NCI-H1417 (cell line): ENCODE data around the gene MGAT5B.
A peak's percentile ranks its signal among the peaks of the same experiment; 100 is the strongest.
"Not testable (repeated sequence)": the region's sequence is repeated elsewhere in the genome, so short reads cannot be mapped to it uniquely, and the experiment has no call there.

Experiments
- DNase-seq, 3 experiments: peaks; one replicate each; lab custom pipeline; 2025; lab: John Stamatoyannopoulos, UW

MGAT5B gene

GRCh38 chr17:76868176-76868668, at the start of gene MGAT5B:
Gene MGAT5B (plus strand): TSS chr17:76868404. CDS start chr17:76869030, 626 bp downstream.
- DNase-seq, result peak; percentile 87 to 90 (median 88)

GRCh38 chr17:76820039-76820438, 48.2 kb upstream of the MGAT5B start:
- DNase-seq, result peak; percentile 3 to 93 (median 85)

GRCh38 chr17:76820561-76820960, 47.6 kb upstream of the MGAT5B start:
- peak in 2 of 3 experiments; percentile 75 to 88 for DNase-seq

GRCh38 chr17:76822184-76822778, 45.9 kb upstream of the MGAT5B start:
- no peak for DNase-seq

- no peak for DNase-seq
Observed at GRCh38 chr17:76824093-76824492, 44.1 kb upstream of the MGAT5B start.

- DNase-seq, result no peak
Observed at GRCh38 chr17:76826330-76827068, 41.7 kb upstream of the MGAT5B start.

GRCh38 chr17:76827736-76828135, 40.5 kb upstream of the MGAT5B start:
- no peak for DNase-seq

- DNase-seq, result peak in 2 of 3 experiments; percentile 76 to 93
Observed at GRCh38 chr17:76830987-76831715, 37.1 kb upstream of the MGAT5B start.

GRCh38 chr17:76833034-76833644, 35.1 kb upstream of the MGAT5B start:
- DNase-seq, result no peak

GRCh38 chr17:76833747-76834146, 34.5 kb upstream of the MGAT5B start:
- DNase-seq, result no peak

- peak in 2 of 3 experiments; percentile 35 to 66 for DNase-seq
Observed at GRCh38 chr17:76834870-76835269, 33.3 kb upstream of the MGAT5B start.

- peak in 1 of 3 experiments; percentile 44 for DNase-seq
Observed at GRCh38 chr17:76840443-76840767, 27.8 kb upstream of the MGAT5B start.

- DNase-seq, result no peak
Observed at GRCh38 chr17:76840884-76841775, 27.1 kb upstream of the MGAT5B start.

- DNase-seq, result peak in 2 of 3 experiments; percentile 63 to 89
Observed at GRCh38 chr17:76841776-76842405, 26.3 kb upstream of the MGAT5B start.

GRCh38 chr17:76843068-76843467, 25.1 kb upstream of the MGAT5B start:
- not testable (repeated sequence) for DNase-seq

- peak in 2 of 3 experiments; percentile 34 for DNase-seq
Observed at GRCh38 chr17:76843703-76844484, 24.3 kb upstream of the MGAT5B start.

- DNase-seq, result no peak
Observed at GRCh38 chr17:76844485-76844829, 23.7 kb upstream of the MGAT5B start.

GRCh38 chr17:76844846-76845245, 23.4 kb upstream of the MGAT5B start:
- no peak for DNase-seq

- DNase-seq, result no peak
Observed at GRCh38 chr17:76845541-76846017, 22.6 kb upstream of the MGAT5B start.

GRCh38 chr17:76847031-76847430, 21.2 kb upstream of the MGAT5B start:
- no peak for DNase-seq
